Measurements from ENCODE around the gene GRID1.

Gene GRID1

GRCh38 chr10:85661123-85661522 is 705.5 kb downstream of the GRID1 start:
- H3K36me3 Mint-ChIP-seq (ENCODE audit: low read depth): no peaks in the 10 kb centered on the region
- H3K27me3 Mint-ChIP-seq (ENCODE audit: low read depth): peaks cover 6% of the 10 kb centered on the region
- H3K4me3 Mint-ChIP-seq: no peak overlapping the region
- H3K27ac Mint-ChIP-seq: no peak overlapping the region
- no peaks in the 10 kb centered on the region for H3K4me1 Mint-ChIP-seq (ENCODE audit: low read depth)
- H3K9me3 Mint-ChIP-seq: no peaks in the 10 kb centered on the region

GRCh38 chr10:85659331-85659730 is 707.3 kb downstream of the GRID1 start:
- Mint-ChIP-seq H3K27ac (no peak overlapping the region), H3K27me3 (ENCODE audit: low read depth) (peaks cover 6% of the 10 kb centered on the region), H3K4me1 (ENCODE audit: low read depth) (no peaks in the 10 kb centered on the region), H3K9me3 (no peaks in the 10 kb centered on the region), H3K36me3 (ENCODE audit: low read depth) (no peaks in the 10 kb centered on the region), H3K4me3 (no peak overlapping the region)

GRCh38 chr10:85658518-85658917 is 708.1 kb downstream of the GRID1 start:
- Mint-ChIP-seq H3K27ac (no peak overlapping the region), H3K9me3 (no peaks in the 10 kb centered on the region), H3K4me3 (no peak overlapping the region), H3K4me1 (ENCODE audit: low read depth) (no peaks in the 10 kb centered on the region), H3K27me3 (ENCODE audit: low read depth) (peaks cover 6% of the 10 kb centered on the region), H3K36me3 (ENCODE audit: low read depth) (no peaks in the 10 kb centered on the region)

- H3K27ac Mint-ChIP-seq: no peak overlapping the region
- no peak overlapping the region for H3K4me3 Mint-ChIP-seq
- no peaks in the 10 kb centered on the region for H3K9me3 Mint-ChIP-seq
- H3K36me3 Mint-ChIP-seq (ENCODE audit: low read depth): no peaks in the 10 kb centered on the region
- H3K4me1 Mint-ChIP-seq (ENCODE audit: low read depth): no peaks in the 10 kb centered on the region
- peaks cover 6% of the 10 kb centered on the region for H3K27me3 Mint-ChIP-seq (ENCODE audit: low read depth)
These were observed 709.0 kb downstream of the GRID1 start for GRCh38 chr10:85657476-85658113.

GRCh38 chr10:85655411-85655810 is 711.2 kb downstream of the GRID1 start:
- Mint-ChIP-seq H3K36me3 (ENCODE audit: low read depth) (no peaks in the 10 kb centered on the region), H3K4me3 (no peak overlapping the region), H3K9me3 (no peaks in the 10 kb centered on the region), H3K27me3 (ENCODE audit: low read depth) (peaks cover 6% of the 10 kb centered on the region), H3K4me1 (ENCODE audit: low read depth) (no peaks in the 10 kb centered on the region), H3K27ac (no peak overlapping the region)

- no peak overlapping the region for H3K27ac Mint-ChIP-seq
These were observed 715.1 kb downstream of the GRID1 start for GRCh38 chr10:85651497-85651882.

GRCh38 chr10:85650791-85651496 is 715.7 kb downstream of the GRID1 start:
- no peak overlapping the region for H3K27ac Mint-ChIP-seq
- no peaks in the 10 kb centered on the region for H3K9me3 Mint-ChIP-seq
- H3K27me3 Mint-ChIP-seq (ENCODE audit: low read depth): no peaks in the 10 kb centered on the region

More at GRCh38 chr10:85651497-85651882, 715.1 kb downstream of the GRID1 start:
- Mint-ChIP-seq H3K4me1 (ENCODE audit: low read depth) (no peaks in the 10 kb centered on the region), H3K36me3 (ENCODE audit: low read depth) (no peaks in the 10 kb centered on the region), H3K9me3 (no peaks in the 10 kb centered on the region), H3K4me3 (no peak overlapping the region), H3K27me3 (ENCODE audit: low read depth) (no peaks in the 10 kb centered on the region)

GRCh38 chr10:85649461-85649860 is 717.1 kb downstream of the GRID1 start:
- no peaks in the 10 kb centered on the region for H3K27me3 Mint-ChIP-seq (ENCODE audit: low read depth)
- H3K9me3 Mint-ChIP-seq: no peaks in the 10 kb centered on the region
- H3K4me3 Mint-ChIP-seq: no peak overlapping the region
- H3K27ac Mint-ChIP-seq: no peak overlapping the region
- no peaks in the 10 kb centered on the region for H3K36me3 Mint-ChIP-seq (ENCODE audit: low read depth)
- H3K4me1 Mint-ChIP-seq (ENCODE audit: low read depth): no peaks in the 10 kb centered on the region

More at GRCh38 chr10:85650791-85651496, 715.7 kb downstream of the GRID1 start:
- no peaks in the 10 kb centered on the region for H3K36me3 Mint-ChIP-seq (ENCODE audit: low read depth)
- no peaks in the 10 kb centered on the region for H3K4me1 Mint-ChIP-seq (ENCODE audit: low read depth)
- no peak overlapping the region for H3K4me3 Mint-ChIP-seq

- no peaks in the 10 kb centered on the region for H3K36me3 Mint-ChIP-seq (ENCODE audit: low read depth)
- no peaks in the 10 kb centered on the region for H3K27me3 Mint-ChIP-seq (ENCODE audit: low read depth)
- no peak overlapping the region for H3K27ac Mint-ChIP-seq
- H3K9me3 Mint-ChIP-seq: no peaks in the 10 kb centered on the region
- no peaks in the 10 kb centered on the region for H3K4me1 Mint-ChIP-seq (ENCODE audit: low read depth)
- no peak overlapping the region for H3K4me3 Mint-ChIP-seq
These were observed 718.3 kb downstream of the GRID1 start for GRCh38 chr10:85648279-85648754.

GRCh38 chr10:85647741-85648140 is 718.9 kb downstream of the GRID1 start:
- Mint-ChIP-seq H3K27ac (no peak overlapping the region), H3K27me3 (ENCODE audit: low read depth) (no peaks in the 10 kb centered on the region), H3K36me3 (ENCODE audit: low read depth) (no peaks in the 10 kb centered on the region), H3K4me3 (no peak overlapping the region), H3K9me3 (no peaks in the 10 kb centered on the region), H3K4me1 (ENCODE audit: low read depth) (no peaks in the 10 kb centered on the region)

GRCh38 chr10:85645926-85646711 is 720.5 kb downstream of the GRID1 start:
- H3K4me3 Mint-ChIP-seq: no peak overlapping the region
- H3K9me3 Mint-ChIP-seq: no peaks in the 10 kb centered on the region
- no peaks in the 10 kb centered on the region for H3K4me1 Mint-ChIP-seq (ENCODE audit: low read depth)
- no peaks in the 10 kb centered on the region for H3K27me3 Mint-ChIP-seq (ENCODE audit: low read depth)
- no peaks in the 10 kb centered on the region for H3K36me3 Mint-ChIP-seq (ENCODE audit: low read depth)
- no peak overlapping the region for H3K27ac Mint-ChIP-seq

GRCh38 chr10:85645053-85645452 is 721.5 kb downstream of the GRID1 start:
- Mint-ChIP-seq H3K4me3 (no peak overlapping the region), H3K9me3 (no peaks in the 10 kb centered on the region), H3K4me1 (ENCODE audit: low read depth) (no peaks in the 10 kb centered on the region), H3K36me3 (ENCODE audit: low read depth) (no peaks in the 10 kb centered on the region), H3K27ac (no peak overlapping the region), H3K27me3 (ENCODE audit: low read depth) (no peaks in the 10 kb centered on the region)

- no peak overlapping the region for H3K4me3 Mint-ChIP-seq
- no peak overlapping the region for H3K27ac Mint-ChIP-seq
- no peaks in the 10 kb centered on the region for H3K4me1 Mint-ChIP-seq (ENCODE audit: low read depth)
- no peaks in the 10 kb centered on the region for H3K36me3 Mint-ChIP-seq (ENCODE audit: low read depth)
- H3K9me3 Mint-ChIP-seq: no peaks in the 10 kb centered on the region
- H3K27me3 Mint-ChIP-seq (ENCODE audit: low read depth): no peaks in the 10 kb centered on the region
These were observed 722.6 kb downstream of the GRID1 start for GRCh38 chr10:85643845-85644525.

GRCh38 chr10:85643171-85643844 is 723.3 kb downstream of the GRID1 start:
- no peaks in the 10 kb centered on the region for H3K27me3 Mint-ChIP-seq (ENCODE audit: low read depth)
- H3K36me3 Mint-ChIP-seq (ENCODE audit: low read depth): no peaks in the 10 kb centered on the region
- no peak overlapping the region for H3K4me3 Mint-ChIP-seq
- H3K9me3 Mint-ChIP-seq: no peaks in the 10 kb centered on the region
- H3K4me1 Mint-ChIP-seq (ENCODE audit: low read depth): no peaks in the 10 kb centered on the region
- no peak overlapping the region for H3K27ac Mint-ChIP-seq
